Activated CD8-positive, alpha-beta memory T cell treated with anti-CD3 and anti-CD28 coated beads for 48 hours (primary cell): Measurements from ENCODE around the gene LHX3.

Experiments
- DNase-seq, 3 experiments: peaks; one replicate each; pipeline ENCODE4 v3.0.0-alpha.2; 2020; ENCODE audit warnings: low read depth in 2 of 3, low spot score in 2 of 3

LHX3 gene

GRCh38 chr9:136179101-136179616 is 25.8 kb downstream of the LHX3 start:
- DNase-seq, result no peak

- DNase-seq, result no peak
These were observed 26.2 kb downstream of the LHX3 start for GRCh38 chr9:136178773-136179075.

GRCh38 chr9:136178061-136178772 is 26.7 kb downstream of the LHX3 start:
- no peak for DNase-seq

GRCh38 chr9:136177224-136177623 is 27.7 kb downstream of the LHX3 start:
- no peak for DNase-seq

GRCh38 chr9:136175616-136176197 is 29.2 kb downstream of the LHX3 start:
- DNase-seq, result no peak

GRCh38 chr9:136174779-136175615 is 29.9 kb downstream of the LHX3 start:
- DNase-seq, result no peak

- DNase-seq, result no peak
These were observed 31.2 kb downstream of the LHX3 start for GRCh38 chr9:136173648-136174290.

GRCh38 chr9:136172412-136173079 is 32.4 kb downstream of the LHX3 start:
- DNase-seq, result no peak

GRCh38 chr9:136171801-136172411 is 33.0 kb downstream of the LHX3 start:
- DNase-seq, result no peak

- DNase-seq, result no peak
These were observed 33.7 kb downstream of the LHX3 start for GRCh38 chr9:136171009-136171800.

- peak; percentile 22 to 41 (median 38) for DNase-seq
These were observed 34.7 kb downstream of the LHX3 start for GRCh38 chr9:136170006-136170901.

- no peak for DNase-seq
These were observed 35.4 kb downstream of the LHX3 start for GRCh38 chr9:136169495-136169894.

- no peak for DNase-seq
These were observed 41.6 kb downstream of the LHX3 start for GRCh38 chr9:136163248-136163850.

- no peak for DNase-seq
These were observed 43.8 kb downstream of the LHX3 start for GRCh38 chr9:136160995-136161610.

GRCh38 chr9:136160381-136160841 is 44.5 kb downstream of the LHX3 start:
- no peak for DNase-seq

- no peak for DNase-seq
These were observed 45.1 kb downstream of the LHX3 start for GRCh38 chr9:136159851-136160250.

GRCh38 chr9:136157477-136158265 is 47.3 kb downstream of the LHX3 start:
- no peak for DNase-seq
